Brain microvascular endothelial cell (primary cell): ENCODE results near the gene HOXD3.

Experiments used
- DNase-seq: peaks from one replicate; pipeline ENCODE4 v3.0.0-alpha.2; 2020
- H3K27ac ChIP-seq: fragments of 250-450 bp; sonication (Bioruptor Pico); 2 replicates; pipeline ENCODE4 v1.5.1; 2020; ENCODE audit warnings: mild to moderate bottlenecking, moderate library complexity
- H3K27me3 ChIP-seq: fragments of 250-450 bp; sonication (Bioruptor Pico); replicated peaks from 2 replicates; pipeline ENCODE4 v1.5.1; 2020; ENCODE audit warnings: mild to moderate bottlenecking
- H3K36me3 ChIP-seq: fragments of 250-450 bp; sonication (Bioruptor Pico); replicated peaks from 2 replicates; pipeline ENCODE4 v1.5.1; 2020; ENCODE audit warnings: mild to moderate bottlenecking
- H3K4me3 ChIP-seq: 2 replicates; pipeline ENCODE4 v1.5.1; 2011; ENCODE audit warnings: low read depth, mild to moderate bottlenecking, control low read depth, low read length, moderate library complexity
- CTCF ChIP-seq: IDR thresholded peaks from 2 replicates; pipeline ENCODE4 v1.5.1; 2011; ENCODE audit warnings: low read depth, mild to moderate bottlenecking, moderate library complexity, low read length, control low read depth, inconsistent platforms; ENCODE audit errors: missing control alignments
- in situ Hi-C: cut with HindIII; loops from 2 replicates; pipeline ENCODE4 v1.10.0; 2017; ENCODE audit warnings: low sequenced_read_pairs, low pct_ligation_motif_present

HOXD3 gene

GRCh38 chr2:176140513-176141317, 16.4 kb upstream of the HOXD3 start:
- in situ Hi-C loops: loop anchor here (25.0 kb wide), 1 partner anchor 497 kb away; no protein-coding TSS in a partner anchor
- Histone ChIP-seq H3K4me3 (peak overlapping the region; percentile 53), H3K27ac (no peak overlapping the region), H3K27me3 (peaks cover 75% of the 10 kb centered on the region), H3K36me3 (no peaks in the 10 kb centered on the region)
- TF ChIP-seq CTCF: peak; percentile 78
- DNase-seq: no peak

- Histone ChIP-seq H3K27ac (no peak overlapping the region), H3K4me3 (no peak overlapping the region), H3K27me3 (peaks cover 75% of the 10 kb centered on the region), H3K36me3 (no peaks in the 10 kb centered on the region)
- TF ChIP-seq CTCF: no peak
- no peak for DNase-seq
- in situ Hi-C loops: loop anchor here (25.0 kb wide), 1 partner anchor 495 kb away; no protein-coding TSS in a partner anchor
Measured at GRCh38 chr2:176142281-176142680, 14.8 kb upstream of the HOXD3 start.

GRCh38 chr2:176145085-176145969, 11.8 kb upstream of the HOXD3 start:
- no peak for TF ChIP-seq CTCF

GRCh38 chr2:176146101-176146500, 11.0 kb upstream of the HOXD3 start:
- peaks cover 74% of the 10 kb centered on the region for H3K27me3 ChIP-seq
- no peak for TF ChIP-seq CTCF

More at GRCh38 chr2:176145085-176145969, 11.8 kb upstream of the HOXD3 start:
- no peak overlapping the region for H3K4me3 ChIP-seq
- in situ Hi-C loops: loop anchor here (25.0 kb wide), 1 partner anchor 492 kb away; no protein-coding TSS in a partner anchor
- no peak for DNase-seq
- no peaks in the 10 kb centered on the region for H3K36me3 ChIP-seq
- peaks cover 74% of the 10 kb centered on the region for H3K27me3 ChIP-seq
- no peak overlapping the region for H3K27ac ChIP-seq

GRCh38 chr2:176146645-176147044, 10.5 kb upstream of the HOXD3 start:
- H3K27me3 ChIP-seq: peaks cover 74% of the 10 kb centered on the region

More at GRCh38 chr2:176146101-176146500, 11.0 kb upstream of the HOXD3 start:
- no peak overlapping the region for H3K4me3 ChIP-seq
- H3K27ac ChIP-seq: no peak overlapping the region
- in situ Hi-C loops: loop anchor here (25.0 kb wide), 1 partner anchor 491 kb away; no protein-coding TSS in a partner anchor
- no peak for DNase-seq
- H3K36me3 ChIP-seq: no peaks in the 10 kb centered on the region

More at GRCh38 chr2:176146645-176147044, 10.5 kb upstream of the HOXD3 start:
- Histone ChIP-seq H3K4me3 (no peak overlapping the region), H3K27ac (no peak overlapping the region), H3K36me3 (no peaks in the 10 kb centered on the region)
- no peak for TF ChIP-seq CTCF
- in situ Hi-C loops: loop anchor here (25.0 kb wide), 1 partner anchor 491 kb away; no protein-coding TSS in a partner anchor
- no peak for DNase-seq
